Activated CD4-positive, alpha-beta T cell treated with anti-CD3 and anti-CD28 coated beads, Interleukin-2, Interleukin-6, amounts not matched to agents 100 ng/mL and 50 ng/mL, durations not matched to agents 16 hours and 8 hours (primary cell): ENCODE data around the gene CCDC180.
A peak's percentile ranks its signal among the peaks of the same experiment; 100 is the strongest.
"Not testable (repeated sequence)": the region's sequence is repeated elsewhere in the genome, so short reads cannot be mapped to it uniquely, and the experiment has no call there.

ENCODE experiments used
- DNase-seq: peaks from one replicate; pipeline ENCODE4 v3.0.0-alpha.2; 2020

CCDC180 gene

GRCh38 chr9:97307500-97308163 is at the start of gene CCDC180:
TSS of gene CCDC180 (plus strand) at chr9:97307659. CDS start at chr9:97308064, 405 bp downstream.
- no peak for DNase-seq

GRCh38 chr9:97259834-97260514 is 47.5 kb upstream of the CCDC180 start:
- not testable (repeated sequence) for DNase-seq

- no peak for DNase-seq
Observed at GRCh38 chr9:97271292-97271691, 36.2 kb upstream of the CCDC180 start.

GRCh38 chr9:97272072-97272471 is 35.4 kb upstream of the CCDC180 start:
- DNase-seq = no peak

GRCh38 chr9:97276310-97276852 is 31.1 kb upstream of the CCDC180 start:
- DNase-seq = no peak

GRCh38 chr9:97277953-97278352 is 29.5 kb upstream of the CCDC180 start:
- DNase-seq = no peak

GRCh38 chr9:97280755-97281330 is 26.6 kb upstream of the CCDC180 start:
- no peak for DNase-seq

GRCh38 chr9:97283768-97284167 is 23.7 kb upstream of the CCDC180 start:
- DNase-seq = no peak

- no peak for DNase-seq
Observed at GRCh38 chr9:97284798-97285197, 22.7 kb upstream of the CCDC180 start.

GRCh38 chr9:97292200-97292599 is 15.3 kb upstream of the CCDC180 start:
- DNase-seq = no peak

- DNase-seq = no peak
Observed at GRCh38 chr9:97293207-97293721, 14.2 kb upstream of the CCDC180 start.

- no peak for DNase-seq
Observed at GRCh38 chr9:97293818-97294217, 13.6 kb upstream of the CCDC180 start.

- no peak for DNase-seq
Observed at GRCh38 chr9:97297889-97298288, 9.6 kb upstream of the CCDC180 start.

GRCh38 chr9:97299809-97300414 is 7.5 kb upstream of the CCDC180 start:
- DNase-seq = peak; percentile 37

GRCh38 chr9:97300586-97300985 is 6.9 kb upstream of the CCDC180 start:
- no peak for DNase-seq

GRCh38 chr9:97301974-97302373 is 5.5 kb upstream of the CCDC180 start:
- no peak for DNase-seq

- no peak for DNase-seq
Observed at GRCh38 chr9:97304586-97304985, 2.9 kb upstream of the CCDC180 start.

- DNase-seq = no peak
Observed at GRCh38 chr9:97305501-97306298, 1.8 kb upstream of the CCDC180 start.

- DNase-seq = peak; percentile 23
Observed at GRCh38 chr9:97307091-97307490, 368 bp upstream of the CCDC180 start.

GRCh38 chr9:97309260-97309659 is 1.8 kb downstream of the CCDC180 start:
- DNase-seq = no peak

- no peak for DNase-seq
Observed at GRCh38 chr9:97310023-97310422, 2.6 kb downstream of the CCDC180 start.

GRCh38 chr9:97310896-97311295 is 3.4 kb downstream of the CCDC180 start:
- no peak for DNase-seq
